Measurements from ENCODE around the gene TPX2.

TPX2 gene

DNA sequence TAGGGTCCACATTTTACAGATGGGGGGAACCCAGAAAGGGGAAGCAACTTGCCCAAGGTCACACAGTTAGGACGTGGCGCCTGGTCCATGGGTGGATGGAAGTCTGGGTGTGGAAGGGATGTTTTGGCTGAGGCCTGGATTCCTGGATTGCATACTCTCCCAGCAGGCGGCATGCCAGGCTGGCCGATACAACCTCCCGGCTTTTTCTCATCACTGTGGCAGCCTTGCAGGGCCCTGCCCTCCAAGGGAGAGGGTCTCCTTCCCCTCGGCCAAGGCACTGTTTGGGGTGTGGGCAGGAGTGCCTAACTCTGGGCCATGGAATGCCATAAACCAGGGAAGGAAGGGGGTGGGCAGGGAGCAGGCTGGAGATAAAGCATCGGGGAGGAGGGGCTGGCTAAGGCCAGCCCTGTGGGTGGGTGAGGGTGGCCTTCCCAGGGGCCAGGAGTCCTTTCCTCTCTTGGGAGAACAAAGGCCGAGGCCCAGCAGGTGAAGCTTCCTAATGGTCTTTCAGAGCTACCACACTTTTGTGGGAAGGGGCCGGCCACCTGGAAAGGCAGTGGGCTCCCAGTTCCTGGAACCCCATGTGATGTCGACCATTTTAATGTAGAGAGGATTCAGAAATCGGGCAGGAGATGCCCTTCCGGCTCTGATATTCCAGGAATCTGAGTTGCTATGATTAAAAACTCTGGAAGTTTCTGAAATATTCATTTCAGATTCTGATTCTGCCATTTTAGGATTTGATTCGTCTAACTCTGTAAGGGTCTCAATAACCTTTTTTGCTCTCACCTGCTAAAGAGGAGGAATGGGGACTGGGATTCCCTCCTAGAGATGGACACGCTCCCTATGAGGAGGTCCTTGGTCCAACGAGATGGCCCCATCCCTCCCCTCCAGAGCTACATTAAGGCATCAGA, 102.1 kb downstream of the TPX2 start:
- H3K4me3 ChIP-seq (ENCODE audit: low read length), result no peak overlapping the region
- no peak for TF ChIP-seq ZNF274 (IDR thresholded peaks at IDR 0.05; ENCODE audit: low read depth, low read length)

DNA sequence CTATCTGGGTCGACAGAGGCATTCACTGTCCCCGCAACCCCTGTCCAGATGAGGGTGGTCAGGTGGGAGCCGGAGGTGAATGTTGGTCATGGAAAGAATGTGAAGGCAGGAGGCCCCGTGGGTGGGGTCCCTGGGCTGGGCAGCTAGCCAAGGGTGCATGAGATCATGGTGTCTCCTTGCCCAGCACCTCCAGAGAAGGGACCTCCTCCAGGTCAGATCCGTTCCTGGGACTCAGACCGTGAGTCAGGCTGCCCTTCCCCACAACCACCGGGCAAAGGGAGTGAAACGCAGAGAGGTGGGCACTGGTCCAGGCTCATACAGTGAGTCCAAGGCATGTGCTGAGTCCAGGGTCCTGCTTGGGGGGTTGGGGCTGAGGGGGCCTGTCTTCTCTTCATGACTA, 102.8 kb downstream of the TPX2 start:
- H3K4me3 ChIP-seq (ENCODE audit: low read length), result no peak overlapping the region
- TF ChIP-seq ZNF274 (IDR thresholded peaks at IDR 0.05; ENCODE audit: low read depth, low read length), result no peak

DNA sequence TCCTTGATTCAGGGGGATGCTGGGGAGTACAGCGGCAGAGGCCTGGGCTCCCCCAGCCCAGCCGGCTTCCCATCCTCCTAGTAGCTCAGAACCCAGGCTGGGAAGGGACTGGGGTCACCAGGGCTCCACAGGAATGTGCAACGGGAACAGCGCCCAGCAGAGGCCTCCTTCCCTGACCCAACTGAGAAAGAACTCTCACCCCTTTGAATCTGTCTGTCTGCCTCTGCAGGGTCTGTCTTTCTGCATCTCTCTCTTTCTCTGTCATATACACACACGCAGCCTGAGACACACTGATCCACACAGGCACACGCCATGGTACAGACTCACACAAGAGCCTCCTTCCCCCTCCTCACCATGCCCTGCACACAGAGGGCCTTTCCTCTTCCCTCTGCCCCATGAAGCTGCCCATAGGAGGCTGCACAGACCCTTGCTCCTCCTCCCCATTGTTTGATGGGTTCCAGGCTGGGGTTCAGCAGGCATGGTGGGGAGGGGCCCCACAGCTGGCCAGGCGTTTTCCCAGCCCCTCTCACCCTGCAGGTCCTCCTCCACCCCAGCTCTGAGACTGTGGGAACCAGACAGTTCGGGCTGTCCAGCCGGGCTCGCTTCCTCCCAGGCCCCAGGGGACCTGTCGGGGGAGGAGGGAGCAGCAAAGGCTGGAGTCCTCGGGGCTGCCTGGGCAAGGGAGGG, 103.5 kb downstream of the TPX2 start:
- no peak for TF ChIP-seq ZNF274 (IDR thresholded peaks at IDR 0.05; ENCODE audit: low read depth, low read length)
- H3K4me3 ChIP-seq (ENCODE audit: low read length), result no peak overlapping the region

DNA sequence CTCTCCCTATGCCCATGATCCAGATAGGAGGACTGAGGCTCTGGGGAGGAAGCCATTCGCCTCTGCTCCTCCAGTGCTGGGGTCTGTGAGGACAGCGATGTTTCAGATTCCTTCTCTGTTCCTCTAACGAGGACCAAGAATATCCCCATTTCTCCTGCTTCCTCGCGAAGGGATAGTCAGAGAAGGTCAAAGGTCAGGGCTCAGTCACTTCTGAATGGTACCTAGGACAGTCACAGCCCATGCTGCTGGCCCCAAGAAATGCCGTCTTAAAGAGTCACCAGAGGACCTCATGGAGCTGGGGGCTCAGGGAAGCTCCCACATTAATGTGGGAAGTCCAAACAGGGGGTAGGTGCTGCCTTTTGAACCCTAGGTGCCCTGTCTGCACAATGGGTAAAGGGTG, 104.2 kb downstream of the TPX2 start:
- TF ChIP-seq ZNF274 (IDR thresholded peaks at IDR 0.05; ENCODE audit: low read depth, low read length), result no peak

DNA sequence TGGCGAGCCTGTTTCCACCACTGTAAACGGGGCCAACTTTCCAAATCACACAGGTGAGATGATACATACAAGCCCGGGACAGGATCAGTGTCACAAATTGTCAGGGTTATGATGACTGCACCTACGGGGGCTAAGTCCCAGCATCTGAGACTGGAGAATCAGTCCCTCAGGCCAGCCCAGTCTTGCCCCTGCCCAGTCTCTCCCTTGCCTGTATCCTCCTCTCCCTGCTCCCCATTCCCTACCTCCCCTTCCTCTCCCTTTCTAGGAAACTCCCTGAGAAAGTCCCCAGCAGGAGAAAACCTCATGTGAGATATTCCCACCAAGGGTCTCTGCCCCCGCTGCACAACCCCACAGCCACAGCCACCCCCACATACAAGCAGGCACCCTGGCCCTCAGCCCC, 104.8 kb downstream of the TPX2 start:
- H3K4me3 ChIP-seq (ENCODE audit: low read length), result no peak overlapping the region
- TF ChIP-seq ZNF274 (IDR thresholded peaks at IDR 0.05; ENCODE audit: low read depth, low read length), result no peak

More for the DNA sequence above, 104.2 kb downstream of the TPX2 start:
- H3K4me3 ChIP-seq (ENCODE audit: low read length), result no peak overlapping the region

DNA sequence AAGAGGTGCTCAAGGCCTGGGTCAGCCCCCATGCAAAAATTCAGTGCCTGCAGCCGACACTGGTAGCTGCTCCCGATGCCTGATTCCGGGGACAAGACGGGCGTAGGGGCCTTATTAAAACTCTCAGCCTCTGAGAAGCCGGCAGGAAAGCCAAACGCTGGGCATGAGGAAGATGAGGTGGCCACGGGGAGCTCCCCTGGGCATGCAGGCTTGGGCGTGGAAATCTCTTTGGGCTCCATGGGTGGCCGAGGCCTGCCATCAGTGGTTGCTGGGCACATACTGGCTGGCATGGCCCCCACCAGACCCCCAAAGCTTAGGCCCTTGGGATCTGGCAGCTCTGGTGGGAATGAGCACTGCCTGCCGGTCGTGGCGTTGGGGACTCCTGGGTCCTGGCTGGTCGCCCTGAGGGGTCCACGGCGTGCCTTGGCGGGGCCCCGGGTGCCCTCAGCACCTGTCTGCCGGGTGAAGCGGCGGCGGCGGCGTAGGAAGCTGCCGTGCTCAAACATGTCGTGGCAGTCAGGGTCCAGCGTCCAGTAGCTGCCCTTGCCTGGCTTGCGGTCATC, 105.7 kb downstream of the TPX2 start:
- no peak overlapping the region for H3K4me3 ChIP-seq (ENCODE audit: low read length)
- no peak for TF ChIP-seq ZNF274 (IDR thresholded peaks at IDR 0.05; ENCODE audit: low read depth, low read length)

DNA sequence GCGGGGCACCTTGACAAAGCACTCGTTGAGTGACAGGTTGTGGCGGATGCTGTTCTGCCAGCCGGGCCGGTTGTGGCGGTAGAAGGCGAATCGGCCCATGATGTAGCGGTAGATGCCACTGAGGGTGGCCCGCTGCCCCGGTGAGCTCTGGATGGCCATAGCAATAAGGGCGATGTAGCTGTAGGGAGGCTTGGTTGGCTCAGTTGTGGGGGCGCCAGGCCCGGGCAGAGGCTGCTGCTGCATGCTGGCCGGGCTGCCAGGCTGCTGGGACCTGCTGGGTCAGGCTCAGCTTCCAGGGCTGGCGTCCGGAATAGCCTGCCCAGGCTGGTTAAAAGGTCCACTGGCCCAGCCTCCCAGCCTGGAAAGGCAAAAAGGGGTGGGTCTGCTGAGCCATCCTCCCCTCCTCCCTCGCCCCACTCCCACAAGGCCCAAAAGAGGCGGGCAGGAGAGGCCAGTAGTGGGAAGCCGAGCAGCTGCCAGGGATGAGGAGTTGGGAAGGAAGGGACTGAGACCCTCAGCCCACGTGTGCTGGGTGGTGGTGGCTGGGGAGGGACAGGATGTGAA, 106.3 kb downstream of the TPX2 start, which contains the start of gene FOXS1:
Gene FOXS1, minus strand, starts transcription at position 305 of the 564 bp plus-strand sequence. Its CDS starts 62 bp downstream, at position 243.
- no peak for TF ChIP-seq ZNF274 (IDR thresholded peaks at IDR 0.05; ENCODE audit: low read depth, low read length)
- no peak within 1 kb of the TSS for H3K4me3 ChIP-seq (ENCODE audit: low read length)

DNA sequence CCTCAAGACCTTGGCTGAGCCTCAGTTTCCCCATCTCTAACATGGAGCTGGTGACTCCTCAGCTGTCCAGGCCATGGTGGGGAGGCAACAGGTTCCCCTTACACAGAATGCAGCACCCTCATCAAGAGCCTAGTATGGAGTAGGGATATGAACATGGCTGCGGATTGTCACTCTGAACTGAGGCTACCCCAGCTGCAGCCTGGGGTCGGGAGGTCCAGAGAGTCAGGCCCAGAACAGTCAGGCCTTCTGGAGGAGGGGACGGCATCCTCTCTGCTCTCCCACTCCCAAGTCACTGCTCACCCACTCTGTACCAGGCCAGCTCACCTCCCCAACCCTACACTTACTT, 107.7 kb downstream of the TPX2 start:
- TF ChIP-seq ZNF274 (IDR thresholded peaks at IDR 0.05; ENCODE audit: low read depth, low read length), result no peak
- H3K4me3 ChIP-seq (ENCODE audit: low read length), result no peak overlapping the region

DNA sequence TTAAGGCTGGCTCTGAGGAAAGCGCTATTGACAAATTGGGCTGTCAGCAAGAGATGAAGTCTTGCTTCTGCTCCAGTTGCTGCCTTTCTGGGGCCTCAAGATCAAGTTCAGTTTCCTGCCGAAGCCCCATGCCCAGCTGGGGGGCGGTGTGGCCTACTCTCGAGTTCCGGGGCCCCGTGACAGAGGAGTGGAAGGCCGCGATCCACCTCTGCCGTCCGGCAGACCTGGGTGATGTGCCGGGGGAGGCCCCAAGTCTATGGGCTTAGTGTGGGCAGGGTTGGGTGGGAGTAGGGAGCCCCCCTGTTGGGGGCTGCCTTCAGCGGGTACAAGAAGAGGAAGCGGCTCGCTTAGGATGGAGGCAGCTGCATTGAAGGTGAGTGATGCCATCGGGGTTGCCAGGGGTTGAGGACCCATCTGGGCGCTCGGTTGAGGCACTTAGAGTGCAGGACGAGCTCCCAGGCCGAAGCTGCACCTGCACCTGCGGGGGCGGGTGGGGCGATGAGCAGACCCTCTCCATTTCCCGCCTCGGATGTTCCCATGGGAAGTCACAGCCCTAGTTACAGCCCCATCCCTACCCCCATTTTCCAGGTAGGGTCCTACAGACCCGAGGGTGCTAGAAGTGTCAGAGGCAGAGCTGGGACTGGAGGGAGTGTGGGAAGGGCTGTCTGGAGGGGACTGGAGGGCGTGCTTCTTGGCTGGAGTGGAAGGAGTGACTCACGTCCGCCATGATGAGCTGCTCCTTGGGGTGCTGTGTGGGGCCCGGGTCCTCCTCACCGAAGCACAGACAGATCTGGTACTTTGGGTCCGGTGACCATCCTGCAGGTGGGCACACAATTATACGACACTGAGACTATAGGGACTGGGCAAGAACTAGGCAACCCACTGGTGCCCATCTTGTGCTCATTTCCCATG, 109.3 kb downstream of the TPX2 start:
- TF ChIP-seq ZNF274 (IDR thresholded peaks at IDR 0.05; ENCODE audit: low read depth, low read length), result no peak
- no peak overlapping the region for H3K4me3 ChIP-seq (ENCODE audit: low read length)

DNA sequence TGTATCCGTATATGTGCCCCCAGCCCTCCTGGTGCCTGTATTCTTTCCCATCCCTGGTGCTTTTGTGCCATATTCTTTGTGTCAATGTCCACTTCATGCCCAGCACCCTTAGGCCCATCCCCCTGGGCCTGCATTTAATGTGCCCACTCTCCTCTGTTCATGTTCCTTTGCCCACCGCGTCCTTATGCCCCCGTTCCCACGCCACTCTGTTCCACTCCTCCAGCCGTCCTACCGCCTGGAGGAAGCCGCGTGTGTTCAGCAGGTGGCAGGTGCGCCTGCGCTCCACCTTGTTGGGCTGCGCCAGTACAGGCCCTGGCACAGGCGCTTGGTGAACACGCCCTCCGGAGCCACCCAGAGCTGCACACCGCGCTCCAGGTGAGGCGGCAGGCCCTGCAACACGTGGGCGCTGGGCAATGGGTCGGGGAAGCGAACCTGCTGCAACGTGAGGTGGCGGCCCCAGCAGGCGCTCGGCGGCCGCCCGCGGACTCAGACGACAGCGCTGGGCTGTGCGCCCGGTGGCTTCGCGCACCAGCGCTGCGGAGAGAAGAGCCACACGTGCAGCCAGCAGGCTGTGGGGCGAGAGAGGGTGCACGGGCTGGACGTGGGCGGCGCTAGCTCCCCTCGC, 110.3 kb downstream of the TPX2 start:
- no peak for TF ChIP-seq ZNF274 (IDR thresholded peaks at IDR 0.05; ENCODE audit: low read depth, low read length)
- H3K4me3 ChIP-seq (ENCODE audit: low read length), result no peak overlapping the region
